Esophagus squamous epithelium (tissue), 5 donors: ENCODE data around the gene SLC1A2. TPM values are rescaled to one million over a fixed set of nuclear protein-coding genes. Genes with fewer than 3 reads are reported as not detected.

Experiments
- DNase-seq: peaks from one replicate; lab custom pipeline; 2025; lab: John Stamatoyannopoulos, UW
- H3K27ac ChIP-seq, 4 donors: fragments of 200-600 bp; sonication (generic); one replicate each; pipeline ENCODE4 v1.5.1; 2016 to 2019; ENCODE audit warnings: mild to moderate bottlenecking in 1 of 4
- H3K27me3 ChIP-seq, 4 donors: fragments of 200-600 bp; sonication (generic); 1 replicate in 3 of 4; 2 replicates in 1 of 4; pipeline versions ENCODE4 v1.5.1 to v1.6.0; 2017 to 2021; ENCODE audit warnings: antibody characterized with exemption in 1 of 4
- H3K36me3 ChIP-seq, 3 donors: fragments of 200-600 bp; sonication (generic); one replicate each; pipeline ENCODE4 v1.5.1; 2016 to 2019
- H3K4me1 ChIP-seq, 3 donors: fragments of 200-600 bp; sonication (generic); one replicate each; pipeline ENCODE4 v1.5.1; 2017 to 2019
- H3K4me3 ChIP-seq, 4 donors: fragments of 200-600 bp; sonication (generic); 1 replicate in 3 of 4; 2 replicates in 1 of 4; pipeline ENCODE4 v1.5.1; 2016 to 2019; ENCODE audit warnings: mild to moderate bottlenecking in 2 of 4, moderate library complexity in 1 of 4
- H3K9me3 ChIP-seq, 3 donors: fragments of 200-600 bp; sonication (generic); one replicate each; pipeline ENCODE4 v1.5.1; 2016 to 2019
- CTCF ChIP-seq, 6 experiments: fragments of 450-650 bp in 4 of 6; fragments of 200-600 bp in 2 of 6; sonication (generic) in 2 of 6; IDR thresholded peaks; one replicate each; pipeline ENCODE4 v1.5.1; 2016 to 2019; ENCODE audit warnings: antibody characterized with exemption in 6 of 6, mild to moderate bottlenecking in 4 of 6, moderate library complexity in 4 of 6
- POLR2A ChIP-seq, 4 donors: fragments of 450-650 bp; IDR thresholded peaks; one replicate each; pipeline ENCODE4 v1.6.1; 2017; ENCODE audit warnings: antibody characterized with exemption in 4 of 4, mild to moderate bottlenecking in 4 of 4, moderate library complexity in 3 of 4
- WGBS, 2 donors: methylation state at CpG; one replicate each; pipeline ENCODE4 v1.1.5; 2018; 5-methylcytosine and 5-hydroxymethylcytosine counted together
- intact Hi-C: fragments of 100-400 bp; cut with DNase I; formaldehyde crosslinking; loops from one replicate; pipeline ENCODE4 v1.15.0; 2022
- total RNA-seq, 4 donors: library from RNA; depleted of rRNA; stranded (reverse); fragments of >200 nt; gene quantifications; one replicate each; pipeline ENCODE4 v1.1.0, GENCODE V29; 2016
- donor health status: DM: yes; HTN: yes; CAD: no.

The SLC1A2 gene
- total RNA-seq, 4 donors from 2014 or later = 0.04 to 0.61 (median 0.19) TPM; not detected in 1

- Histone ChIP-seq H3K4me1 (peaks cover 0 to 16% (median 6%) of the 10 kb centered on the region in 3 donors), H3K27ac (no peak overlapping the region), H3K36me3 (no peaks in the 10 kb centered on the region), H3K9me3 (no peaks in the 10 kb centered on the region), H3K27me3 (peaks cover 0 to 64% (median 0%) of the 10 kb centered on the region in 4 donors), H3K4me3 (no peak overlapping the region)
- intact Hi-C loops = no loop called here
- 33 to 63% methylated on average over 3 of the region's 3 CpGs for WGBS, 2 donors
- DNase-seq = no peak
- TF ChIP-seq POLR2A (IDR thresholded peaks at IDR 0.05) (no peak), CTCF (IDR thresholded peaks at IDR 0.05) (no peak)
Measured at GRCh38 chr11:35293035-35293434, 126.3 kb downstream of the SLC1A2 start.

GRCh38 chr11:35292279-35292678, 127.1 kb downstream of the SLC1A2 start:
- H3K4me1 ChIP-seq = peaks cover 0 to 16% (median 6%) of the 10 kb centered on the region in 3 donors
- DNase-seq = no peak
- H3K4me3 ChIP-seq = no peak overlapping the region
- peaks cover 0 to 61% (median 0%) of the 10 kb centered on the region in 4 donors for H3K27me3 ChIP-seq
- intact Hi-C loops = no loop called here
- H3K9me3 ChIP-seq = no peaks in the 10 kb centered on the region
- 78% methylated on average over 5 of the region's 5 CpGs for WGBS, 2 donors
- H3K27ac ChIP-seq = no peak overlapping the region
- TF ChIP-seq CTCF (IDR thresholded peaks at IDR 0.05) (no peak), POLR2A (IDR thresholded peaks at IDR 0.05) (no peak)
- no peaks in the 10 kb centered on the region for H3K36me3 ChIP-seq

- H3K36me3 ChIP-seq = no peaks in the 10 kb centered on the region
- H3K9me3 ChIP-seq = no peaks in the 10 kb centered on the region
- DNase-seq = no peak
- H3K4me3 ChIP-seq = no peak overlapping the region
- intact Hi-C loops = no loop called here
- H3K4me1 ChIP-seq = peaks cover 0 to 15% (median 6%) of the 10 kb centered on the region in 3 donors
- H3K27ac ChIP-seq = no peak overlapping the region
- 55 to 79% methylated on average over 3 of the region's 3 CpGs for WGBS, 2 donors
- no peak for TF ChIP-seq POLR2A (IDR thresholded peaks at IDR 0.05)
- no peak for TF ChIP-seq CTCF (IDR thresholded peaks at IDR 0.05)
- peaks cover 0 to 48% (median 0%) of the 10 kb centered on the region in 4 donors for H3K27me3 ChIP-seq
Measured at GRCh38 chr11:35290876-35291275, 128.5 kb downstream of the SLC1A2 start.

- no peaks in the 10 kb centered on the region for H3K9me3 ChIP-seq
- H3K27me3 ChIP-seq = peaks cover 0 to 40% (median 0%) of the 10 kb centered on the region in 4 donors
- TF ChIP-seq POLR2A (IDR thresholded peaks at IDR 0.05) = no peak
- H3K4me3 ChIP-seq = no peak overlapping the region
- DNase-seq = no peak
- no peak overlapping the region for H3K27ac ChIP-seq
- intact Hi-C loops = no loop called here
- peaks cover 0 to 10% (median 3%) of the 10 kb centered on the region in 3 donors for H3K4me1 ChIP-seq
- WGBS, 2 donors = 47 to 69% methylated on average over 2 of the region's 2 CpGs
- H3K36me3 ChIP-seq = no peaks in the 10 kb centered on the region
Measured at GRCh38 chr11:35289821-35290220, 129.5 kb downstream of the SLC1A2 start.

- no peak for TF ChIP-seq POLR2A (IDR thresholded peaks at IDR 0.05)
- TF ChIP-seq CTCF (IDR thresholded peaks at IDR 0.05) = no peak
- H3K27me3 ChIP-seq = peaks cover 0 to 33% (median 0%) of the 10 kb centered on the region in 4 donors
- H3K36me3 ChIP-seq = no peaks in the 10 kb centered on the region
- no peaks in the 10 kb centered on the region for H3K9me3 ChIP-seq
- intact Hi-C loops = no loop called here
- 41 to 67% methylated on average over 5 of the region's 5 CpGs for WGBS, 2 donors
- peaks cover 0 to 10% (median 3%) of the 10 kb centered on the region in 3 donors for H3K4me1 ChIP-seq
- DNase-seq = no peak
- peak overlapping the region in 1 of 4 donors; percentile 34 for H3K27ac ChIP-seq
- no peak overlapping the region for H3K4me3 ChIP-seq
Measured at GRCh38 chr11:35288817-35289541, 130.4 kb downstream of the SLC1A2 start.
